A172 (cell line): ENCODE measurements around the gene DDX20. TPM values are rescaled to one million over a fixed set of nuclear protein-coding genes. Genes with fewer than 3 reads are reported as not detected.
"Not testable (repeated sequence)": the region's sequence is repeated elsewhere in the genome, so short reads cannot be mapped to it uniquely, and the experiment has no call there.

Source experiments
- DNase-seq: peaks from one replicate; pipeline ENCODE4 v3.0.0-alpha.2; 2015; ENCODE audit warnings: low spot score
- total RNA-seq: library from RNA; depleted of rRNA; stranded (reverse); fragments of >200 nt; shearing (Covaris generic); gene quantifications from 2 replicates; pipeline ENCODE4 v1.2.3, GENCODE V29; 2014

Gene DDX20
- total RNA-seq, 1 experiment from 2014 or later = 23.3 TPM

- DNase-seq = peak; percentile 31
Observed at GRCh38 chr1:111733183-111733991, 22.3 kb upstream of the DDX20 start.

GRCh38 chr1:111733992-111734341 is 21.7 kb upstream of the DDX20 start:
- DNase-seq = no peak

- no peak for DNase-seq
Observed at GRCh38 chr1:111734426-111734825, 21.3 kb upstream of the DDX20 start.

GRCh38 chr1:111734856-111735255 is 20.8 kb upstream of the DDX20 start:
- DNase-seq = no peak

- no peak for DNase-seq
Observed at GRCh38 chr1:111735321-111735720, 20.4 kb upstream of the DDX20 start.

GRCh38 chr1:111735858-111736544 is 19.7 kb upstream of the DDX20 start:
- no peak for DNase-seq

GRCh38 chr1:111736548-111737215 is 19.0 kb upstream of the DDX20 start:
- no peak for DNase-seq

GRCh38 chr1:111737216-111738132 is 18.2 kb upstream of the DDX20 start:
- DNase-seq = no peak

- no peak for DNase-seq
Observed at GRCh38 chr1:111738133-111738435, 17.6 kb upstream of the DDX20 start.

- peak; percentile 23 for DNase-seq
Observed at GRCh38 chr1:111738436-111739193, 17.1 kb upstream of the DDX20 start.

GRCh38 chr1:111739194-111739924 is 16.3 kb upstream of the DDX20 start, which contains the start of gene INKA2:
TSS of gene INKA2 (minus strand) at chr1:111739395. CDS start at chr1:111739242, 153 bp downstream.
- DNase-seq = peak; percentile 54

GRCh38 chr1:111739925-111740765 is 15.6 kb upstream of the DDX20 start:
- peak; percentile 13 for DNase-seq

GRCh38 chr1:111742292-111742691 is 13.4 kb upstream of the DDX20 start:
- DNase-seq = not testable (repeated sequence)

GRCh38 chr1:111742938-111743549 is 12.7 kb upstream of the DDX20 start:
- DNase-seq = no peak

GRCh38 chr1:111743679-111744101 is 12.0 kb upstream of the DDX20 start:
- no peak for DNase-seq

GRCh38 chr1:111745675-111746613 is 9.8 kb upstream of the DDX20 start:
- DNase-seq = no peak

GRCh38 chr1:111746614-111746999 is 9.1 kb upstream of the DDX20 start:
- no peak for DNase-seq

- peak; percentile 76 for DNase-seq
Observed at GRCh38 chr1:111747282-111747734, 8.4 kb upstream of the DDX20 start.
